ENCODE data around the gene RADX. TPM values are rescaled to one million over a fixed set of nuclear protein-coding genes. Genes with fewer than 3 reads are reported as not detected.

Gene RADX
- polyA plus RNA-seq, 1 experiment: 0.09 TPM

GRCh38 chrX:106711375-106711774 is 99.6 kb downstream of the RADX start:
- CTCF ChIA-PET: no interaction called here
- no peak for TF ChIP-seq CTCF (IDR thresholded peaks at IDR 0.05; ENCODE audit: insufficient read depth, low read depth, low read length)
- no peak for DNase-seq (ENCODE audit: low read depth)
- Histone ChIP-seq H3K4me3 (ENCODE audit: low read depth, low read length) (no peak overlapping the region), H3K27me3 (ENCODE audit: control insufficient read depth, insufficient read depth, low read length) (no peaks in the 10 kb centered on the region), H3K36me3 (ENCODE audit: control insufficient read depth, insufficient read depth, low read length) (no peaks in the 10 kb centered on the region)
- POLR2A ChIA-PET: no interaction called here

- POLR2A ChIA-PET: no interaction called here
Observed at GRCh38 chrX:106716004-106716403, 104.2 kb downstream of the RADX start.

GRCh38 chrX:106716463-106716862 is 104.7 kb downstream of the RADX start:
- no peak for DNase-seq (ENCODE audit: low read depth)
- ChIA-PET CTCF (no interaction called here), POLR2A (no interaction called here)
- no peak overlapping the region for H3K4me3 ChIP-seq (ENCODE audit: low read depth, low read length)
- H3K27me3 ChIP-seq (ENCODE audit: control insufficient read depth, insufficient read depth, low read length): no peaks in the 10 kb centered on the region
- TF ChIP-seq CTCF (IDR thresholded peaks at IDR 0.05; ENCODE audit: insufficient read depth, low read depth, low read length): no peak
- no peaks in the 10 kb centered on the region for H3K36me3 ChIP-seq (ENCODE audit: control insufficient read depth, insufficient read depth, low read length)

More at GRCh38 chrX:106716004-106716403, 104.2 kb downstream of the RADX start:
- TF ChIP-seq CTCF (IDR thresholded peaks at IDR 0.05; ENCODE audit: insufficient read depth, low read depth, low read length): no peak
- Histone ChIP-seq H3K27me3 (ENCODE audit: control insufficient read depth, insufficient read depth, low read length) (no peaks in the 10 kb centered on the region), H3K4me3 (ENCODE audit: low read depth, low read length) (no peak overlapping the region), H3K36me3 (ENCODE audit: control insufficient read depth, insufficient read depth, low read length) (no peaks in the 10 kb centered on the region)
- no peak for DNase-seq (ENCODE audit: low read depth)
- CTCF ChIA-PET: no interaction called here

- Histone ChIP-seq H3K36me3 (ENCODE audit: control insufficient read depth, insufficient read depth, low read length) (no peaks in the 10 kb centered on the region), H3K4me3 (ENCODE audit: low read depth, low read length) (no peak overlapping the region), H3K27me3 (ENCODE audit: control insufficient read depth, insufficient read depth, low read length) (no peaks in the 10 kb centered on the region)
- ChIA-PET CTCF (no interaction called here), POLR2A (no interaction called here)
- no peak for TF ChIP-seq CTCF (IDR thresholded peaks at IDR 0.05; ENCODE audit: insufficient read depth, low read depth, low read length)
- no peak for DNase-seq (ENCODE audit: low read depth)
Observed at GRCh38 chrX:106718709-106719108, 106.9 kb downstream of the RADX start.

GRCh38 chrX:106725931-106726330 is 114.2 kb downstream of the RADX start:
- TF ChIP-seq CTCF (IDR thresholded peaks at IDR 0.05; ENCODE audit: insufficient read depth, low read depth, low read length): no peak
- no peaks in the 10 kb centered on the region for H3K36me3 ChIP-seq (ENCODE audit: control insufficient read depth, insufficient read depth, low read length)
- CTCF ChIA-PET: interaction anchor here (0.9 kb wide), 1 partner anchor 33 kb away, joined by 3 read pairs; no protein-coding TSS in a partner anchor
- DNase-seq (ENCODE audit: low read depth): no peak
- POLR2A ChIA-PET: no interaction called here
- H3K4me3 ChIP-seq (ENCODE audit: low read depth, low read length): peak overlapping the region; percentile 49
- H3K27me3 ChIP-seq (ENCODE audit: control insufficient read depth, insufficient read depth, low read length): no peaks in the 10 kb centered on the region; the same call in 1 of the 2 replicates

Measured in BJ (cell line).